Measurements from ENCODE around the gene NTF4. TPM values are rescaled to one million over a fixed set of nuclear protein-coding genes. Genes with fewer than 3 reads are reported as not detected.

Gene NTF4
- total RNA-seq, 4 donors from 2014 or later = 0.33 TPM; not detected in 3

GRCh38 chr19:49104229-49104864 lies 39.7 kb upstream of the NTF4 start:
- DNase-seq = no peak
- no peak for TF ChIP-seq CTCF (IDR thresholded peaks at IDR 0.05)
- no peaks in the 10 kb centered on the region for H3K27me3 ChIP-seq
- intact Hi-C loops (cut with DNase I) = no loop called here
- peaks cover 0 to under 1% of the 10 kb centered on the region in 2 donors for H3K4me1 ChIP-seq
- peaks cover 73 to 90% of the 10 kb centered on the region in 2 donors for H3K36me3 ChIP-seq
- no peak overlapping the region for H3K27ac ChIP-seq
- H3K9me3 ChIP-seq = no peaks in the 10 kb centered on the region
- WGBS, 2 donors = 85 to 86% methylated on average over 29 to 30 of the region's 30 CpGs
- H3K4me3 ChIP-seq (replicated peaks in 1 of 3) = no peak overlapping the region

- no peak overlapping the region for H3K4me3 ChIP-seq (replicated peaks in 1 of 3)
- intact Hi-C loops (cut with DNase I) = no loop called here
- H3K4me1 ChIP-seq = peaks cover 5 to 9% of the 10 kb centered on the region in 2 donors
- H3K36me3 ChIP-seq = peaks cover 73 to 92% of the 10 kb centered on the region in 2 donors
- WGBS, 2 donors = 86 to 90% methylated on average over 20 to 24 of the region's 33 CpGs
- H3K27me3 ChIP-seq = no peaks in the 10 kb centered on the region
- H3K27ac ChIP-seq = no peak overlapping the region
- TF ChIP-seq CTCF (IDR thresholded peaks at IDR 0.05) = no peak
- TF ChIP-seq POLR2A (IDR thresholded peaks at IDR 0.05) = no peak
- DNase-seq = no peak
- no peaks in the 10 kb centered on the region for H3K9me3 ChIP-seq
These were observed 38.9 kb upstream of the NTF4 start for GRCh38 chr19:49103331-49104085.

GRCh38 chr19:49102303-49102702 lies 37.7 kb upstream of the NTF4 start:
- no peak overlapping the region for H3K27ac ChIP-seq
- intact Hi-C loops (cut with DNase I) = no loop called here
- no peaks in the 10 kb centered on the region for H3K9me3 ChIP-seq
- 93% methylated on average over 2 to 10 of the region's 12 CpGs for WGBS, 2 donors
- peaks cover 63 to 83% of the 10 kb centered on the region in 2 donors for H3K36me3 ChIP-seq
- no peak overlapping the region for H3K4me3 ChIP-seq (replicated peaks in 1 of 3)
- no peaks in the 10 kb centered on the region for H3K27me3 ChIP-seq
- TF ChIP-seq CTCF (IDR thresholded peaks at IDR 0.05) (no peak), POLR2A (IDR thresholded peaks at IDR 0.05) (no peak)
- H3K4me1 ChIP-seq = peaks cover 8 to 19% of the 10 kb centered on the region in 2 donors
- DNase-seq = no peak

GRCh38 chr19:49101160-49101559 lies 36.5 kb upstream of the NTF4 start:
- WGBS, 2 donors = 89 to 91% methylated on average over 12 of the region's 12 CpGs
- Histone ChIP-seq H3K4me1 (peaks cover 8 to 19% of the 10 kb centered on the region in 2 donors), H3K27ac (no peak overlapping the region), H3K36me3 (peaks cover 70 to 73% of the 10 kb centered on the region in 2 donors), H3K4me3 (replicated peaks in 1 of 3) (no peak overlapping the region), H3K9me3 (no peaks in the 10 kb centered on the region), H3K27me3 (no peaks in the 10 kb centered on the region)
- intact Hi-C loops (cut with DNase I) = no loop called here
- TF ChIP-seq CTCF (IDR thresholded peaks at IDR 0.05) (no peak), POLR2A (IDR thresholded peaks at IDR 0.05) (no peak)
- DNase-seq = no peak

- 39 to 49% methylated on average over 4 of the region's 4 CpGs for WGBS, 2 donors
- TF ChIP-seq CTCF (IDR thresholded peaks at IDR 0.05) = no peak
- TF ChIP-seq POLR2A (IDR thresholded peaks at IDR 0.05) = no peak
- no peaks in the 10 kb centered on the region for H3K27me3 ChIP-seq
- H3K4me3 ChIP-seq (replicated peaks in 1 of 3) = no peak overlapping the region
- intact Hi-C loops (cut with DNase I) = loop anchor here (5.0 kb wide), 2 partner anchors 49 to 114 kb away; no protein-coding TSS in a partner anchor
- H3K4me1 ChIP-seq = peaks cover 8 to 22% of the 10 kb centered on the region in 2 donors
- H3K27ac ChIP-seq = peak overlapping the region in 1 of 3 donors; percentile 63
- H3K9me3 ChIP-seq = no peaks in the 10 kb centered on the region
- H3K36me3 ChIP-seq = peaks cover 60 to 61% of the 10 kb centered on the region in 2 donors
- DNase-seq = peak; percentile 15 to 37
These were observed 34.2 kb upstream of the NTF4 start for GRCh38 chr19:49098795-49099194.

All from thyroid gland (tissue), 4 donors.